GM21529 (cell line): ENCODE results near the gene BTN3A1.

Source experiments
- ATAC-seq: cut with Tn5 transposase; IDR thresholded peaks from one replicate; pipeline ENCODE4 v1.9.1; 2021; ENCODE audit not compliant: unreplicated experiment

BTN3A1 gene

DNA sequence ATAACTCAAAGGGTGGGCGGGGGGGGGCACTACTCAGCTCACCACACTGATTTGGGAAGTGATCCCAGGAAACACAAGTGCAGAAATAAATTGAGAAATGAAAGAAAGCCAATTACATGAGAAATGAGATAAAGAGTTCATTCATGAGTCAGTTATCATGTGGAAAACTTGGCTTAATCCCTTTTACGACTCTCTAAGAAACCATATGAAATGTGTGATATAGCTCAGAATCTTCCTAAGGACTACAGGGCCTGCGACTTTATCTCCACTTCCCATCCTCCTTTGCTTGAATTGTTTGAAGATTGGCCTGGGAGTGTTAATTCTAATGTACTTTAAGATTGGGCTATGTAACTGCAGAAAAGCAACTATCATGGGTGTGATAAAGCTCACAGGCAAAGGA is 22.8 kb upstream of the BTN3A1 start:
- no peak for ATAC-seq

DNA sequence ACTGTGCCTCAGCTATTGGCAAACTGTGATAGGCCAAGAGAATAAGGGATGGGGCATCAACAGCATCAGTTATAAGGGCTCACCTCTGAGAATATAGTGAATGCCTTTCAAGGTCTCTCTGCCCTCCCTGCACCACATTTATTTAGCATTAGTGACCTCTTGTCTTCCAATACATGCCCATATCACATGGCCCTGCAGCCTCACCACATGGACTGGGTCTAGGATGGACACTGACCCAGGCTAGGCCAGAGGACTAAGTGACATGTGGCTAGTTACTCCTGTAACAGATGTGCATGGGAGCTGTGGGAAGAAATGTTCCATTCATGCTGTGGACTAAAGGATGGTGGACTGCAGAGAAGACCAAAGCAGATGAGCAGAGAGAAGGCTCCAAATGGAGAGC is 22.3 kb upstream of the BTN3A1 start:
- no peak for ATAC-seq

DNA sequence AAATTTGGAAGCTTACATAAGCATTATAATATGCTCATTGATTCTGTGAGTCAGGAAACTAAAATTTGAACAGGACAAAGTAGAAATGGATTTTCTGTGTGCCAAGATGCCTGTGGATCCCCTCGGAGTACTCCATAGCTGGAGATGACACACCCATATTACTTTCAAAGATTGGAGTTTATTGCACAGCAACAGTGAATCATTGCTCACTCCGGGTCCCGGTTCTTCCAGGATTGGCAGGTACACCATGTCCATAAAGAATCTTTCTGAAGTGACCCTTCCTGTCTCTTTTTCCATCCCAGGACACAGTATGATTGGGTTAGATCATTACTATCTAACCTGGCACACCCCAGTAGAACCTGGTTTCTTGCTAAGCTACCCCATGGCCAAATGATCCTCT is 21.8 kb upstream of the BTN3A1 start:
- no peak for ATAC-seq

DNA sequence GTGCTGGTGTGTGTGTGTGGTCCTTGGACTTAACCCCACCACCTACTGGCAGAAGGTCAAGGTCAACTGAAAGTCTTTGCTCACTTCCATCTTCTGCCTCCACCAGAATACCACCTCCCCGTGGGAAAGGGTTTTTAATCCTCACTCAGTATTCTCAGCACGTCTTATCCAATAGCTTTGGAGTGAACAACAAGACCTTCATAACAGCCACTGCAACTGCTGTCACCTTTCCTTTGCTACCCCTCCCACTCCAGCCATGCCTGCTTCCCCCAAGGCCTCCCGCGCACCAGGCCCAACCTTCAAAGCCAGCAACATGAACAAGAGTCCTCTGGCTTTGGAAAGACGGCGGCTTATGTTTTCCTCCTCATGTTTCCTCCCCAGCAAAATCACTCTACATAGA is 20.0 kb upstream of the BTN3A1 start:
- ATAC-seq, result no peak

DNA sequence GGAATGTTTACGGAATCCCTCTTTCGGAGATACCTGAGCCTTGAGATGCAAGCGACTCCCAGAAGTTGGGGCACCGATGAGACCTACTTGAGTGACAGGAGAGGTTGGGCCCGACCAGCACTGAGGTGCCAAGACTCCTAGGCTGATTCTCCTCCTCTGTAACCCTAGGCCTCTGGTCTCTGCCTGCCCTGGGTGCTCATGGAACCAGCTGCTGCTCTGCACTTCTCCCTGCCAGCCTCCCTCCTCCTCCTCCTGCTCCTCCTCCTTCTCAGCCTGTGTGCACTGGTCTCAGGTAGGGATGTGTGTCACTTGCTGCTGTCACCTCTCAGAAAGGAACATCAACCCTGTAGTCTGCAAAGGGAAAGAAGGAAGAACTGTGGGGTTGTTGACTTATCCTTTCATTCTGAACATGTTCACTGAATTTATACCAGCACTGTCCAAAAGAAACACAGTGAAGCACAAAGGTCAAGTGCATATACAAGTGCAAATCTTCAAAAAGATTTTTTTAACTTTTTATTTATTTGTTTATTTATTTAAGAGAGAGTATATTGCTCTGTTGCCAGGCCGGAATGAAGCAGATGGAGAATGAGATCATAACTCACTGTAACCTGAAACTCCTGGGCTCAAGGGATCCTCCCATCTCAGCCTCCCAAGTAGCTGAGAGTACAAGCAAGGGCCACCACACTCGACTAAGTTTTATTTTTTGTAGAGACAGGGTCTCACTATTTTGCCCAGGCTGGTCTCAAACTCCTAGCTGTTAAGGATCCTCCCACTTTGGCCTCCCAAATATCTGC is 18.3 kb upstream of the BTN3A1 start:
- ATAC-seq, result no peak

DNA sequence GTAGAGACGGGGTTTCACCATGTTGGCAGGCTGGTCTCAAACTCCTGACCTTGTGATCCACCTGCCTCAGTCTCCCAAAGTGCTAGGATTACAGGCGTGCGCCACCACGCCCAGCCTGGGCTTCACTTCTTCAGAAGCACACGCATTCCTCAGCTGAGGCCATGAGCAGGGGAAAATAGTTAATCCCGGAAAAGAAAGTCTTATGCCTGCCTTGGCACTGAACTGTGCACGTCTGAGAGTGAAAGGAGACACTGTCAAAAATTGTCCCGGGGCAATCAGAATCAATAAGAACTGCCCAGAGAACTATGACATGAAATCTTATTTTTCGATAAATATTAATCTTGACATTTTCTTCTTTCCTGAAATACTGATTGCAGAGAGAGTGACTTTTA is 16.3 kb upstream of the BTN3A1 start:
- ATAC-seq, result no peak

DNA sequence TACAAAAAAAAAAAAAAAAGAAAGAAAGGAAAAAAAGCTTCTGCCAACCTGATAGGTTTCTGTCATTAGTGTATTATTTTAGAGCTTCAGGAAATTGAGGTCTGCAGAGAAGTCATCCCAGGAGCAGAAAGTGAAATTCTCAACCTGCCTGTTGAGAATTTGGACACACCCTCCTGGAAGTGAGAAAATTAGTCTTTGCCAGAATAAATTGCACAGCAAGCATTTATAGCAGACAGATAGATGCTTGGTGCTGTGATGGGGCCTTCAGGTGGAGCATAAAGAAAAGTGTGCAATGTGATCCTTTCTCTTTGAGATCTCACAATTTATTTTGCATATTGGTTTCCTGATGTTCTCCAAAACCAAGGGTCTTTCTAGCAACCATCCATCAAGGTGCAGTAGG is 14.5 kb upstream of the BTN3A1 start:
- no peak for ATAC-seq

DNA sequence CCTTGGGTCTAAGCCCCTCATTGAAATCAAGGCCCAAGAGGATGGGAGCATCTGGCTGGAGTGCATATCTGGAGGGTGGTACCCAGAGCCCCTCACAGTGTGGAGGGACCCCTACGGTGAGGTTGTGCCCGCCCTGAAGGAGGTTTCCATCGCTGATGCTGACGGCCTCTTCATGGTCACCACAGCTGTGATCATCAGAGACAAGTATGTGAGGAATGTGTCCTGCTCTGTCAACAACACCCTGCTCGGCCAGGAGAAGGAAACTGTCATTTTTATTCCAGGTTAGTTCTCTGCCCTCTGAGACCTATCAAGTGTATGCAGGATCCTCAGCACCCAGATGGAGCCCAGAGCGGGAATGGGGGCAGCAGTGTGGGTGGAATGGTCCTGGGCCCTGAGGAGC is 14.1 kb upstream of the BTN3A1 start:
- ATAC-seq, result no peak

DNA sequence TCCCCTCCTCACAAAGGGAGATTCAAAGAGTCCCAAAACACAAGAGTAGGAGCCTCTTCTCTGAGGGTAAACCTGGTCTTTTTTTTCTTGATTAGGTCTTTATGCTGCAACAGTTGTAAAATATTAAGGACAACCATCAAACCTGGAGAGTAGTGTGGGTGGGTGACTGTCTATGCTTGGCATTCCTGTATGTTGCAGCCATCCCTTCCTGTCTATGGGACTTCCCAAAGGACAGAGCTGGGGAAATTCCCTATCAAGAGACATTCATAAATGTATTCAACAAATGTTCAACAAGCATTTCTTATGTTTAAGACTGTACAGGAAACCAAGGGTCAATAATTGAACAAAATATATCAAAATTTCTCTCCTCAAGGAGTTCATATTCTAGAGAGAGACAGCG is 13.6 kb upstream of the BTN3A1 start:
- ATAC-seq, result no peak

DNA sequence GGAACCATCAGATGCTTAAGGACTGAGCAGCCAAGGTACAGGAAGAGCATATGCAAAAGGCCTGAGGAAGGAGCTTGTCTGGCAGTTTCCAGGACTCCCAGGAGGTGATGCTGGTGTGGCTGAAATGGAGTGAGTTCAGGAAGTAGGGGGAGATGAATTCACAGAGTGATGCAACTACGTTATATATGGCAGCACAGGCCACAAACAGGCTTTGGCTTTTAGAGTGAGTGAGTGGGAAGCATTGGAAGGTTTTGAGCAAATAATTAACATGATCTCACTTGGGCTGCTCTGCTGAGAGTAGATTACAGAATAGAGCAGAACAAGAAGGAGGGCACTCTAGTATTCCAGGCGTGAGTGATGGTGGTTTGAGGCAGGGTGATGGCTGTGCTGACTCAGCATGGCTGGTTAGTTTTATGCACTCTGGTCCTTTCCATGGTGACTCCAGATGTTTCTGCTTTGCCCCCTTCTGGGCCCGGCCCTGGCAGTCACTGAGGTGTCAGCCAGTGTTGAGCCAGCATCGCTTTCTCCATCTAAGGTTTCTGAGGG is 12.7 kb upstream of the BTN3A1 start:
- ATAC-seq, result no peak

DNA sequence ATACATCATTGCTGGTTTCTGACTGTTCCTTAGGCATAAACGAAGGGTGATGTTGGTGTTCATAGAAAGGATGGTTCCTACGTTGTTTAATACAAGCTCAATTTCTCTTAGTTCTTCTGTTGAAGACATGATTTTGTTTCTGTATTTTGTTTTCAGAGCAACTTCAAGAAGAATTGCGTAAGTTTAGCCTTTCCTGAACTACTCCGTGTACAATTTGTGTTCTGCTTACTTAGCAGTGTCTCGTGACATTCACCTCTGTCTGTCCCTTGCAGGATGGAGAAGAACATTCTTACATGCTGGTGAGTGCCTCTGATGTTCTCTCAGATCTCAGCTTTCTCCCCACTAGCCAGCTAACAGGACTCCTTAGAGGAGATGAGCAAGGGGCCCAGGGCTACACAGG is 11.5 kb upstream of the BTN3A1 start:
- no peak for ATAC-seq

DNA sequence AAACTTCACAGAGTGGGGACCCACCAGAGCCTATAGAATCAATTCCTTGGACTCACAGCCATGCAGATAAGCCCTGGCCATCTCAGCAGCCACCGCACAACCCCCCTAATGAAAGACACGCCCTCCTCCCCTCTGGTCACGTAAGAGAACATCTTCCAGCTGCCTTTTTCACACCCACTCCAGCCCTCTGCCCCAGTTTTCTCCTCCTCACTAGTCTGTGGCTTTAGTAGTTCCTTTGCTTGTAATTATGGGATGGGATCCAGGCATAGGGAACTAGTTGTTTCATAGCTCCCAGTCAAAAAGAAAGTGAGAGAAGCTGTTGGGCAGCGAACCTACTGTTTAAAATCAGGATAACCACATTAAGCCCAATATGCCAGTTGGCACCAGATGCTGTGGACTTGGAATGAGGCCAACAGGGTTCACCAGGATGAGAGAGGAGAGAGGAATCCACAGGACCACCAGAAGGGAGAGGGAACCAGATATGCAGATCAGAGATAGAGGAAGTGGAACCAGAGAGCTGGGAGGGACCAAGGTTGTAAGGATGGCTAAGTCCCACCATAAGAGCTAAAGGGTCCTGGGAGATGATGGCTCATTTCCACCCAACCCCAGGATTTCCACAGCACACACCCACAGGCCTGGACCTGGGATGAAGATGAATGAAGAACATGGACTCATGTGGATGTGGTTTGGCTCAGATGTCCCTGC is 9.0 kb upstream of the BTN3A1 start:
- ATAC-seq, result no peak

DNA sequence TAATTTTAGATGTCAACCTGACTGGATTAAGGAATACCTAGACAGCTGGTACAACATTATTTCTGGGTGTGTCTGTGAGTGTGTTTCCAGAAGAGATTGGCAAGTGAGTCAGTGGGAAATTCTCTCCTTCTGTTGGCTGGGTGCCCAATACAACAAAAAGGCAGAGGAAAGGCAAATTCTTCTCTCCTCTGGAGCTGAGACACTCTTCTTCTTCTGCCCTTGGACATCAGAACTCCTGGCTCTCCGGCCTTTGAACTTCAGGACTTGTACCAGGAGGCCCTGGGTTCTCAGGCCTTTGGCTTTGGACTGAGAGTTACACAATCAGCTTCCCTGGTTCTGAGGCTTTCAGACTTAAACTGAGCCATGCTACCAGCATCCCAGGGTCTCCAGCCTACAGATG is 7.8 kb upstream of the BTN3A1 start:
- ATAC-seq, result no peak

DNA sequence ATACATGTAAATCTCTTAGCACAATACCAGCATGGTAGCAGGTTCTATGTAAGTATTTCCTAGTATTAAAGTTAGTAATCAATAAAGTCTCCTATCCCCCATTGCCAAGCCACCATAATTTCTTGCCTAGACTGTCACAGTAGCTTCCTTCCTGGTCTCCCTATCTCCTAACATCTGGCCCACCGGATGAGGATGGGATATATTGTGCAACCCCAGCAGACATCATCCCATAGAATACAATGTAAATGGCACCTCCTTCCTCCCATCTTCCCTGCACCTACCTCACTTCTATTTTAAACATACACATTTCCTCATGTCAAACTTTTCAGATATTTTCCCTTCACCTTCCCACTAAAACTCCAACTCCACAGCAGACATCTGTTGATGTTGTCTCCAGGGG is 3.5 kb upstream of the BTN3A1 start:
- no peak for ATAC-seq

DNA sequence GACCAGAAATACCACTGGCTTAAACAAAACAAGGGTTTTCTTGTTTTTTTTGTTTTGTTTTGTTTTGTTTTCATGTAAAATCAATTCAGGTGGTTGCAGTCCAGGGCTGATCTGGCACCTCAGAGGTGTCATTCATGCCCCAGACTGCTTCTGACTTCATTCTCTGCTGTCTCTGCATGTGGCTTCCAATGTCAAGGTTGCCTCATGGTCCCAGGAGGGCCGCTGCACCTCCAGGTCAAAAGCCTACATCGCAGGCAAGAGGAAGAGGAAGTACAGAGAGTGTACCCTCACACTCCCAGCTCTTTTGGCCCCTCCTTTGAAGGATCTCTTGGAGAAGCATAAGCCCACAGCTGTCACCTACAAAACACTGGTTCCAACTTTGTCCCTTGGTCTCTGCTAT is 1.4 kb upstream of the BTN3A1 start:
- no peak for ATAC-seq

DNA sequence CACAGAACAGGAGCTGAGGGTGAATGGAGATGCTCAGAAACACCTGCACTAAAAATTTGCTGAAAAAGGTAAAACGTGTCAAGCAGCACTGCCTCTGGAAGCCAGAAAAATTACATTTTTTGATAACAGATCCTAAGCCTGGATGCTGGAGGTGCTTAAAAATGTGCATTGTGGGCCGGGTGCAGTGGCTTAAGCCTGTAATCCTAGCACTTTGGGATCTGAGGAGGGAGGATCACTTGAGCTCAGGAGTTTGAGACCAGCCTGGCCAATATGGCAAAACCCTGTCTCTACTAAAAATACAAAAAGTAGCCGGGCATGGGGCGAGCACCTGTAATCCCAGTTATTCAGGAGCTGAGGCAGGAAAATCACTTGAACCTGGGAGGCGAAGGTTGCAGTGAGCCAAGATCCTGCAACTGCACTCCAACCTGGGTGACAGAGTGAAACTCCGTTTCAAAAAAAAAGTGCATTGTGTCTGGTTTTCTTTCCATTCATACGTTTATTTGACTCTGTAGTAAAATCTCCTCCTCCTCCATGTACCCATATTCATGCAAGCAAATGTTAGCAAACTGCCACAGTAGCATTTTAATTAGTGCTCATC is 587 bp upstream of the BTN3A1 start:
- no peak for ATAC-seq

DNA sequence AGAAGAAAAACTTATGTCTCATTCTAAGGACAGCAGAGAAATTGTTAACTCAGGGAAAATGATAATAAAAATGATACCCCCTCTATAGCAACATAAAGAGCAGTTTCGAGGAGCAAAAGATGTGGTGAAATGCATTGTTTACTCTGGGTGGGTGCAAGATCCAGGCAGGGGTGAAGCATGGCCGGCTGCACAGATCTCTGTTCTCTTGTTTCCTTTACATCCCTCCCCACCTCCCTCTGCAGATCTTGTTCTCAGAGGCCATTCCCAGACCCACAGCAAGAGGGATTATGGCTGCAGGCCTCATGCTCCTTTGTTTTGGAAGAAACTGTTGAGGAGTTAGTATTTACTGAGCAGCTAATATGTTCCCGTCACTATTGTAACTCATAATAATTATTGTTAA is 1.8 kb downstream of the BTN3A1 start:
- ATAC-seq, result no peak

DNA sequence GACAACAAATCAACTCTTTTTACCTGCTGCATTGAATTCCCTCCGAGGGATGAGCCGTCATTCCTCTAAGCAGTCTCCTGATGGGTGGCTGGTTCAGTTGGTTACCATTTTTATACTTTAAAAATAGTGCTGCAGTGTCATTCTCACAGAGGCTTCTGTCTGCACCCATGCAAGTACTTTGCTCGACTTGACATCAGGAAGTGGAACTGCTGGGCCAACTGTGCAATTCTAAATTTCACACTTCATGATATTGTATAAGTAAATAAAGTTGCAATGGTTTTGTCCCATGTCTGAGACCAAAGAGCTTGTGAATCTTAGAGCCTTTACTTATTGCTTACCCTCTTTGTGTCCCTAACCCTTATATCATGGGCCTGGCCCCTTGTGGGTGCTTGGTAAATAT is 2.5 kb downstream of the BTN3A1 start:
- ATAC-seq, result no peak

DNA sequence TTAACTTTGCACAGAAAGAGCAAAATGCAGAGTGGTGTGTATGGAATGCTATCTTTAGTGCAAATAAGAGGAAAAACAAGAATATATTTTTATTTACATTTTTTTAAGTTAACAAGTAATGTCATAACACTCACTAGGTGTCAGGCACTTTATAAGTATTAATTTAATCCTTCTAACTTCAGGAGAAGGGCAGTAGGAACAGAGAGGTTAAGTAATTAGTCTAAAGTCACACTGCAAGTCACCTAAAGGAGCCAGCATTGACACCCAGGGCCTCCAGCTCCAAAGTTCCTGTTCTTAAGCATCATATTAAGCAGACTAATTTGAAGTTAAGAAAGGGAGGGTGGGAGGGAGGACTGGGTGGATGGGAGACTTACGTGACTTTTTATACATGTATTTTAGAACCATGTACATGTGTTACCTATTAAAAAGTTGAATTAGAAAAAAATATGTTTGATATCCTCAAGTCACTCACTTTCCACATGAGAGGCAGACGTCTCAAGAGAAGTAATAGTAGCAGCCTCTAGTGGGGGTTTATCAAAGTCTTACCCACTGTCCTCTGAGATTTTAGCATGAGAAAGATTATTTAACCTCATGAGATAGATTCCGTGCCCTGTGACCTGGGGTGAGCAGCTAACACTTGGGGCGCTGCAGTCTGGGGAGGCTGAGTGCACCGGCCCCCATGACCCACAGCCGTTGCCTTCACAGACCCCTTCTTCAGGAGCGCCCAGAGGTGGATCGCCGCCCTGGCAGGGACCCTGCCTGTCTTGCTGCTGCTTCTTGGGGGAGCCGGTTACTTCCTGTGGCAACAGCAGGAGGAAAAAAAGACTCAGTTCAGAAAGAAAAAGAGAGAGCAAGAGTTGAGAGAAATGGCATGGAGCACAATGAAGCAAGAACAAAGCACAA is 7.0 kb downstream of the BTN3A1 start:
- ATAC-seq, result no peak

DNA sequence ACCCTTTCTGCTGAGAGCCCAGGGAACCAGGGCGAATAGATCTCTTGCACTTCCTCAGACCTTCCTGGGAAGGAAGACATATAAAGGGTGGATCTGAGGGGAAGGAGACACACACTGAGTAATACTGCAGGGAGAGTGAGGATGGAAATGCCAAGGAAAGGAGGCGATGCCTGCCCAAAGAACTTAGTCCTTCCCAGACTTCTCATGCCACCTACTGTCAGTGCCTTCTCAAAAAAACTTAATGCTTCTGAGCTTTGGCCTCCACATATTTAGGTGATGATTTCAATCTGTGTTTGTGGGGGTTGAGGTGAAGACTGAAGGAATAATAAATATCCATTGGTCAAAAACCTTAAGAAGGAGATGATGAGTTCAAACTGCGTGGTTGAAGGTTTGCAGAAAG is 9.7 kb downstream of the BTN3A1 start:
- ATAC-seq, result no peak

DNA sequence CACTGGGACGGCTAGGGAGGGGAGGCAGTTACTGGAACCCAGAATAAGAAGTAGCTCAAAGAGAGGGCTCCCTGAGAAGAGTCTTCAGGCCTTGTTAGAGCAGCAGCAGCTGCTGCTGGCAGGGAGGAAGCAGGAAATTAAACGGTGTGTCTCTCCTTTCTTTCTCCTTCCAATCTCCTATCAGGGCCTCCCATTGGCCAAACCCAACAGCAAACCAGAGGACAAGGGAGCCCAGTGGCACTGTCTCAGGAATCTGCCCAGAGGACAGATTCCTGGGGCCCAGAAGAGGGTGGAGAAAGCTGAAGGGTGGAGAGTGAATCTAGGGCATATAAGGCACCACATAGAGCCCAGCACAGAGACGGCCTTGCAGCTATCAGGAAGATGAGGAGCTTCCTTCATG is 10.2 kb downstream of the BTN3A1 start:
- ATAC-seq, result no peak
